Hepatocyte (in vitro differentiated cells): ENCODE measurements around the gene C6orf47.

ENCODE experiments used
- EZH2 ChIP-seq: fragments of 200-600 bp; sonication (generic); IDR thresholded peaks from 2 replicates; pipeline ENCODE4 v1.6.1; 2016; ENCODE audit warnings: antibody characterized with exemption, mild to moderate bottlenecking, borderline replicate concordance
- EZH2phosphoT487 ChIP-seq: fragments of 200-600 bp; sonication (generic); IDR thresholded peaks from one replicate; pipeline ENCODE4 v1.6.1; 2018; ENCODE audit warnings: antibody characterized with exemption, mild to moderate bottlenecking, low read depth, moderate library complexity; ENCODE audit not compliant: unreplicated experiment, severe bottlenecking
- TF ChIP-seq, protein P1 (sequence below): fragments of 200-600 bp; sonication (generic); IDR thresholded peaks from 2 replicates; pipeline ENCODE4 v1.5.1; 2016; ENCODE audit warnings: antibody characterized with exemption, mild to moderate bottlenecking; ENCODE audit not compliant: poor library complexity

DNA sequence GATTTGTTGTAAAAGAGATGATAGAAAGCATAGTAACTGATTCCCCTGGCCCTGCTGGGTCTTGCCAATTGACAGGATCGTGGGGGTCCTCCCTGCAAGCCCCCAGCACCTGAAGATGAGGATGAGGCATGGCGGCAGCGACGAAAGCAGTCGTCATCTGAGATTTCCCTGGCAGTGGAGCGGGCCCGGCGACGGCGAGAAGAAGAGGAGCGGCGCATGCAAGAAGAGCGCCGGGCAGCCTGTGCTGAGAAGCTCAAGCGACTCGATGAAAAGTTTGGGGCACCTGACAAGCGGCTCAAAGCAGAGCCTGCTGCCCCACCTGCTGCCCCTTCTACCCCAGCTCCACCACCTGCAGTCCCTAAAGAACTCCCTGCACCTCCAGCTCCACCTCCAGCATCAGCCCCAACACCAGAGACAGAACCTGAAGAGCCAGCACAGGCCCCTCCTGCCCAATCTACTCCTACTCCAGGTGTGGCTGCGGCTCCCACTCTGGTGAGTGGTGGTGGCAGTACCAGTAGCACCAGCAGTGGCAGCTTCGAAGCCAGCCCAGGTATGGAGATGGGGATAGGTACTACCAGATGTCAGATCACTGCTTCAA is 32.8 kb downstream of the C6orf47 start:
- TF ChIP-seq, protein P1, sequence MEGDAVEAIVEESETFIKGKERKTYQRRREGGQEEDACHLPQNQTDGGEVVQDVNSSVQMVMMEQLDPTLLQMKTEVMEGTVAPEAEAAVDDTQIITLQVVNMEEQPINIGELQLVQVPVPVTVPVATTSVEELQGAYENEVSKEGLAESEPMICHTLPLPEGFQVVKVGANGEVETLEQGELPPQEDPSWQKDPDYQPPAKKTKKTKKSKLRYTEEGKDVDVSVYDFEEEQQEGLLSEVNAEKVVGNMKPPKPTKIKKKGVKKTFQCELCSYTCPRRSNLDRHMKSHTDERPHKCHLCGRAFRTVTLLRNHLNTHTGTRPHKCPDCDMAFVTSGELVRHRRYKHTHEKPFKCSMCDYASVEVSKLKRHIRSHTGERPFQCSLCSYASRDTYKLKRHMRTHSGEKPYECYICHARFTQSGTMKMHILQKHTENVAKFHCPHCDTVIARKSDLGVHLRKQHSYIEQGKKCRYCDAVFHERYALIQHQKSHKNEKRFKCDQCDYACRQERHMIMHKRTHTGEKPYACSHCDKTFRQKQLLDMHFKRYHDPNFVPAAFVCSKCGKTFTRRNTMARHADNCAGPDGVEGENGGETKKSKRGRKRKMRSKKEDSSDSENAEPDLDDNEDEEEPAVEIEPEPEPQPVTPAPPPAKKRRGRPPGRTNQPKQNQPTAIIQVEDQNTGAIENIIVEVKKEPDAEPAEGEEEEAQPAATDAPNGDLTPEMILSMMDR = no peak
- TF ChIP-seq EZH2phosphoT487 (no peak), EZH2 (no peak)
